T-helper 2 cell treated with Interferon-gamma antibody and Interleukin-4, amounts not matched to agents 100 ng/mL and 5 ng/mL, for 36 hours (primary cell): ENCODE data around the gene CDH18. TPM values are rescaled to one million over a fixed set of nuclear protein-coding genes. Genes with fewer than 3 reads are reported as not detected.

Experiments used
- intact Hi-C: fragments of 100-400 bp; cut with micrococcal nuclease; formaldehyde crosslinking; loops from one replicate; pipeline ENCODE4 v1.15.1; 2023
- total RNA-seq: library from RNA; stranded (reverse); gene quantifications from 2 replicates; pipeline ENCODE4 v1.2.3, GENCODE V29; 2022

Gene CDH18
- not detected in 2 replicates for total RNA-seq

DNA sequence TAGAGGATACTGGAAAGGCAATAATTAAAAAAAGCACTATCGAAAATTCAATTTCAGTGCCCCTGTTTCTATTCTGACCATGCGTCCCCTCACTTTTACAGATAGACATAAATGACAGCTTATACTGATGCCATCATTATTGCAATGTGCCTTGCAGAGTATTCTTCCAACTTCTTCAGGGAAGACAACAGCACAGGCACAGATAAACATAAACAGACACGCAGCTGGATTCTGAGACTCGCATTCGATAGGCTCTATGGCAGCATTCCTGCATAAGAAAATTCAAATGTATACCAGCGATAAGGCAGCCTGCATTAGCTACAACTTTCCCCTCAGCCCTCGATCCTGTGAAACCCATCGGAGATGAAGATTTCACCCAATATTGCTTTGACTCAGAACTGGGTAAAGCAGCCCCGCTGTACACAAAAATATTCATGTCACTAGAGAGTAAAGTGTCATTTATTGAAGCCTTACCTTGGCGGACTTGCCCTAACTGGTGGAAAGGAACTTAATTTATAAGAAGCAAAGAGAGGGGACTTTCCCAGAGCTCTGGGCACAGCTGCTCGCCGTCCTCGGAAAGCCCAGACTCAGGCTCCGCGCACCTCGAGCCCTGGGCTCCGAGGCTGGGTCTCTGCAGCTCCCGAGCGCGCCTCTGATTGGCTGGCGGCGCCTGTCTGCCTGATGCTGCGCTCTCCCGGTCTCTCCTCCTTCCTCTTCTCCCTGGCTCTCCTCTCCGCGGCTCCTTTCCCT, at the start of gene CDH18:
Gene CDH18, minus strand, starts transcription at position 589 of the 750 bp plus-strand sequence. CDS start 149,214 bp downstream, outside the sequence.
- intact Hi-C loops: no loop called here

DNA sequence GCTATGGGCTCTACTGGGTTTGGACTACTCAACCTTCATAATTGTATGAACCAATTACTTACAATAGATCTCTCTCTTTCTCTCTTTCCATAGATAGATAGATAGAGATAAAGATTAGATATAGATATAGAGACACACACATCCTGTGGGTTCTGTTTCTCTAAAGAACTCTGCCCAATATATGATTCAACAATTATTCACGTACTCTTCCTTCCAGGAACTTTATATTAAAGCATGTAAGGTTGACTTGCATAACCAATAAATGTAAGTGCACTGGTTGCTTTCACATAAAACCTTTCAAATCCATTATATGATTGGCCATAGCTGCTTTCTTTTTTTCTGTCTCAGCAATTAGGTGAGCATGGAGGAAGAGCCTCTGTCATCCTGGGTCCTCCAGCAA, 46.7 kb upstream of the CDH18 start:
- intact Hi-C loops: no loop called here

- intact Hi-C loops: no loop called here
These were observed 45.9 kb upstream of the CDH18 start for GRCh38 chr5:20033881-20034280.

DNA sequence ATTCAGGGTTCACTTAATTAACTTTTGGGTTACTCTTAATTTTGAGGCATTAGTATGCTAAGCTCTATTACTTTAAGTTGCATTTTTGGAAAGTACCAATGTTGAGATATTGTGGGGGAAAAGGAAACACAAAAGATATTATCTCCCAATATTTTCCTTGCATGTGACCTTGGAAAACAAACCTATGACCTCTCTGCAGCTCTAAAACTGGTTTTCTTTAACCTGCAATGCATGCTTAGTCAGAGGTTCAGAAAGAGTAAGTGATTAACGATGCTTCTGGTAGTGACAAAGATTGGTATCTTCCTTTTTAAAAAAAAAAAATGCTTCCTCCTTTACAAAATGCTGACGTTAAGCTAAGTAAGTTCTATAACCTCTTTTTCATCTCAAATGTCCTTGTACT, 44.9 kb upstream of the CDH18 start:
- intact Hi-C loops: no loop called here

DNA sequence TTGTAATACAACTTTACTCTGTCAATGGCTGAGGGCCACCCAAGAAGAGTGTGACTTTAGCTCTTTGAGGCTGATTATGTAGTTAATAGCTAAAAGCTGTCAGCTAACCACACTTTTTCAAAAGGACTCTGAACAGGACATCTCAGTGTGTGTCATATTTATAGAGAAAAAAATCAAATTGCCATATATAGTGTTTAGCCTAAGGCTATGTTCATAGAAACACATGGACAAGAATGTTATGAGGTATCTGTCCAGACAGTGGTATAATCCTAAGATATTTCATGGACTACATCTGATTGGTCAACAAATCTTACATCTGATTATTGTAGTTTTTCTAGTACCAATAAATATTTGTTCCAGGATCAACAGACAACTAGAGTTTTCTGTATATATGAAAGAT, 42.1 kb upstream of the CDH18 start:
- intact Hi-C loops: no loop called here

- intact Hi-C loops: no loop called here
These were observed 41.3 kb upstream of the CDH18 start for GRCh38 chr5:20029266-20029665.

DNA sequence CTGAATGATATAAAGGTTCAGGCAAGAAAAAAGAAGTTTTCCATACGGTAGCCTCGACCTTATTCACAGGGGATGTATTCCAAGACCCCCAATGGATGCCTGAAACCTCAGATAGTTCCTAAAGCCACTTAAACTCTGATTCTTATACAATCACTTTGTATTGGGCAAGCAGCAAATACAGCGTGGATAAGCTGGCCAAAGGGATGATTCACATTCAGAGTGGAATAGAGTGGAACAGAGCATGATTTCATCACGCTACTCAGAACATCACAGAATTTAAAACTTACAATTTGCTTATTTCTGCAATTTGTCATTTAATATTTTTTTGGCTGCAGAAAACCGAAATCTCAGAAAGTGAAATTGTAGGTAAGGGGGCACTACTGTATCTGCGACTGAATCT, 40.5 kb upstream of the CDH18 start:
- intact Hi-C loops: no loop called here

DNA sequence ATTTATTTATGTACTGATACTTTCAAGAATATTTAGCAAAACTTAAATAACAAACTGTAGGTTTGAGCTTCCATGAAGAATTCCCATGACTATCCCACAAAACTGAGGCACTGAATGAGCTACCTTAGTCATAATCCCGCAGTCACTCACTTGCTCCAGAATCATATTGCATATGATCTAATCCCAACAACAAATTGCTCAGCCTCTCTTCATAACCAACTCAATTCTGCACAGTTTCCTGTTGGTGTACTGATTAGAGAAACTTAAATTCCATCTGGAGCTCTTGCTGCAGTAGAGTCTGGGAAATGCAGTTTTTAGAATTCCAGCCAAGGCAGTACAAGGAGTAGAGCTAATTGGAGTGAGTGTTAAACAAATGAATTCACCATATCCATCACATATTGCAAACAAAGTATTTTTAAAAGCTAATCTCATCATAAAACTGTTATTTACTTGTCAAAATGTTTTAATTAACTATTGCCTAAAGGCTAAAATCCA, 35.7 kb upstream of the CDH18 start:
- intact Hi-C loops: no loop called here

DNA sequence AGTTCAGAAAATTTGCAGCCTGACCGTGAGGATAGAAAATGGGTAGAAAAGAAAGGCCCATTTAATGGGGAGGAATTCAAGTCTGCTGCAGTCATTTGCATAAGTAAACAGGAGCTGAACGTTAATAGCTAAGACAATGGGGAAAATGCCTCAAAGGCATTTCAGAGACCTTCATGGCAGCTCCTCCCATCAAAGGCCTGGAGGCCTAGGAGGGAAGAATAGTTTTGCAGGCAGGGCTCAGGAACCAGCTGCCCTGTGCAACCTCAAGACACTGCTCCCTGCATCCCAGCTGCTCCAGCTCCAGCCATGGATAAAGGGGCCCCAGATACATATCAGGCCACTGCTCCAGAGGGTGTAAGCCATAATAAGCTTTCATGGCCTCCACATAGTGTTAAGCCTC, 32.2 kb upstream of the CDH18 start:
- intact Hi-C loops: no loop called here

DNA sequence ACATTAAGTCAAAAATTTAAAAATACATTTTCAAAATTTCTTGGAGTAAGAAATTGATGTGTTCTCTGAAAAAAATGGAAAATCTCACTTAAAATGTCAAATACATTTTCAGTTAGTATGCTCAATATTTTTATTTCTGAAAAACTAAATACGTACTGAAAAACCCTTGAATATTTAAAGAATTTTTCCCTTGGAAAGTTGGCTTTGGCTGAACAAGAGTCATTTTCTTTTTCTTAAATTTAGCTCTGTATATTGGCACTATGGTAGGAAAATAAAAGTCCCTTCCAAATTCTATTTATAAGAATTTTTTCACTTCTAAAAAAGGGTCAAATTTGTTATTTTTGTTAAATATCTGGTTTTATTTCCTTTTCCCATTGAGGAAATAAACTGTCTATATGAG, 29.0 kb upstream of the CDH18 start:
- intact Hi-C loops: no loop called here

GRCh38 chr5:20000416-20000815, 12.4 kb upstream of the CDH18 start:
- intact Hi-C loops: no loop called here

GRCh38 chr5:19988457-19988856, 457 bp upstream of the CDH18 start:
- intact Hi-C loops: no loop called here

- intact Hi-C loops: no loop called here
These were observed 1.2 kb downstream of the CDH18 start for GRCh38 chr5:19986806-19987205.

DNA sequence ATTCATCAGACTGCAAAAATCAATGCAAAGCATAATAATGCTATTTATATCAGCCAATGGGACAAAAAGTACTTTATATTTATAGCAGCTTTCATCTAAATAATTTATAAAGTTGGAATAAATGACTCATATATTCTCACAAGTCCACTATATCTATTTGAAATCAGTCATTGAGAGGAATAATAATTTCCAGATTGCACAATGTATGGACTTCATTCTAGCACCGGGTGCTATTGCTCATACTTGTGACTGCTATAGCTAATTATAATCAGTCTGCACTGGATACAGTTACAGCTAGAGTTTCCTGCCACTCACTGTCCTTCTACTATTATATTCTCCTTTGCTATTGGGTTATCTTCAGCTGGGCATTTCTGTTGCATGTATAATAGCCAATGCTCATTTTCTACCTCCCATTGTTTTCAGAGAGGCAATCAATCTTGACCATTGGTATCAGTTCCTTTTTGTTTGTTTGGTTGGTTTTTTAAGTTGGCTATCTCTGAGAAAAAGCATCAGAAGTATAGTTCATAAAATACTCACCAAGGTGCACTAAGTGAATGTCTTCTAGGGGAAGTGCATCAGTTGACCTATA, 1.9 kb downstream of the CDH18 start:
- intact Hi-C loops: no loop called here

DNA sequence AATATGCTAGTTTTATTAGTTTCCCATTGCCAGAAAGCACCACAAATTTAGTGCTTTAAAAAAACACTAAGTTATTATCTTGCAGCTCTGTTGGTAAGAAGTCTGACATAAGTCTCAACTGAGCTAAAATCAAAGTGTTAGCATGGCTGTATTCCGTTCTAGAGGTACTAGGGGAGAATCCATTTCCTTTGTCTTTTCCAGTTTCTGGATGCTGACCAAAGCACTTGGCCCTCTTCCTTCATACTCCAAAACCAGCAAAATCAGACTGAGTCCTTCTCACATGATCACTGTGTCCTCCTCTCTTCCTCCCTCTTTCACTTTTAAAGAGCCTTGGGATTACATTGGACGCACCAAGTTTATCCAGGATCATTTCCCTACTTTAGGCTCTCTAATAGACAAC, 9.5 kb downstream of the CDH18 start:
- intact Hi-C loops: no loop called here

DNA sequence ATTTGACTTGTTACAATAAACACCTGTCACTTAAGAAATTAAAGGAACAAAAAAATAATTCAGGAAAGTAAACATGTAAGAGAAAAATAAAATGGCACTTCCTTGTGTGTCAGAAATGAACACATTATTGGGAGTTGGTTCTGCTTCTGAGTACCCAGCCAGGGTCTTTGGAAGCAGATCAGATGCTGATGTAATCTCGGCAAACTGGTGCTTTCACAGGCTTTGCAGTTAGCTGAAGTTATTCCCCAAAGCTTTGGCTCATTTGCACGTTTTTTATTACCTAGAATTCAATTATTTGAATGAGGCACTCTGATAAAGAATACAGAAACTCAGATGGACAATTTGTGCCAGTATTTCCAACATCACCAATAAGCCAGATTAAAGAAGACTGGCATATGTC, 10.9 kb downstream of the CDH18 start:
- intact Hi-C loops: no loop called here

DNA sequence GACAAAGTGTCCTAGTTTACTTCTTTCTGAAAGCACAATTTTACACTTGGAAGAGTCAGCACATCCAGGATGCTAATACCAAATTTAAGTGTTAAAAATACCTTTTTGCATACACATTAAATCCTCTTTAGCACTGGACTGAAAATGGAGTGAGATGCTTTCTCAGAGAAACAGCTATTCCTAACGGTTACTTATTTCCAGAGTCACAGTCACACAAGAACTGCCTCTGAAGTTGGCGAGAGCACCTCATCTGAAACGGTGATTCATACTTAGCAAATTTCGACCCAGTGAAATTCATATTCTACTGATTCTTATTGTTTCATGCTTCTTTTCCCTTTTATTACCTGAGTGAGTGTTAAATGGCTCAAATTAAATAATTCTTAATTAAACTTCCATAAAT, 12.2 kb downstream of the CDH18 start:
- intact Hi-C loops: no loop called here

- intact Hi-C loops: no loop called here
These were observed 27.5 kb downstream of the CDH18 start for GRCh38 chr5:19960451-19960850.

DNA sequence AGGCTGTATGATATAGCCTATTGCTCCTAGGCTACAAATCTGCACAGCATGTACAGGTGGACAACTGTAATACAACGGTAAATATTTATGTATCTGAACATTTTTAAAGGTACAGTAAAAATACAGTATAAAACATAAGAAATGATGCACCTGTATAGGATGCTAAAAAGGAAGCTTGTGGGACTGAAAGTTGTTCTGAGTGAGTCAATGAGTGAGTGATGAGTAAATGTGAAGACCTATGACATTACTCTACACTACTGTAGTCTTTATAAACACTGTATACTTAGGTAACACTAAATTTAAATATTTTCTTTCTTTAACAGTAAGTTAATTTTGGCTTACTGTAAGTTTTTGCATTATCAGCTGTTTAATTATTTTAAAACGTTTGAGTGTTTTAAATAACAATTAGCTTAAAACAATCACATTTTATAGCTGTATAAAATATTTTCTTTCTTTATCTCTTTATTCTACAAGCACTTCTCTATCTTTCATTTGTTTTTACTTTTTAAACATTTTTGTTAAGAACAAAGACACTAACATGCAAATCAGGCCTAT, 28.1 kb downstream of the CDH18 start:
- intact Hi-C loops: no loop called here

DNA sequence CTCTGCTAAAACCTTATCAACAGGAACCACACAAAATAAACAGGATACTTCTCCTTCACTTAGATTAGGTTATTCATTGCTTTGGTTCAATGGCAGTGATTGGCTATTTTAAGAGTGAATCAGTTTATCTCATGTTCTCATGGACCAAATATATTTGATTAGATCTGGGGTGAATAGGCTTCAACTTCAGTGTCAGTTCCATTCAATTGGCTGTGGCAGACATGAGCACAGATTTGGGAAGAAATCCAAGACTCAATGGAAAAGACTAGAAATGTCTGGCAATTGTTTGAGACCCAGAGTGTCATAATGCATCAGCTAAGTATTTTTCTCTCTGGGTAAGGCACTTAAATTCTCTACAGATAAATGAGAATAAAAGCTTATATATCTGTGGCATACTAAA, 37.1 kb downstream of the CDH18 start:
- intact Hi-C loops: no loop called here

DNA sequence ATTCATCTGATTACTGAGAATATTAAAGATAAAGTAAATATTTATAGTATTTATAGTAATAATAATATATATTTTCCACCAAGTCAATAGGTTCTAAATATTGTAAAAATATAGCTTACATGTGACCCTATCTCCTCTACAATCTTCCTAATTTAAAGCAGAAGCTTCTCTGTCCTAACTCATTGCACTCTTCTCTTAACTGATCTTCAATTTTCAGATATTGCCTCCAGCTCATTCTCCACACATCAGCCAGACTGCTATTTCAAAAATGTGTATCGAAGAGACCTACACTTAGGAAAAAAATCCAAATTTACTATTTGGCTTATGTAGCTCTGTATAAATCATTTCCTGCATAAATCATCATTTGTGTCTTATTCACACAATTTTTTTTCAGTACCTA, 47.8 kb downstream of the CDH18 start:
- intact Hi-C loops: no loop called here

DNA sequence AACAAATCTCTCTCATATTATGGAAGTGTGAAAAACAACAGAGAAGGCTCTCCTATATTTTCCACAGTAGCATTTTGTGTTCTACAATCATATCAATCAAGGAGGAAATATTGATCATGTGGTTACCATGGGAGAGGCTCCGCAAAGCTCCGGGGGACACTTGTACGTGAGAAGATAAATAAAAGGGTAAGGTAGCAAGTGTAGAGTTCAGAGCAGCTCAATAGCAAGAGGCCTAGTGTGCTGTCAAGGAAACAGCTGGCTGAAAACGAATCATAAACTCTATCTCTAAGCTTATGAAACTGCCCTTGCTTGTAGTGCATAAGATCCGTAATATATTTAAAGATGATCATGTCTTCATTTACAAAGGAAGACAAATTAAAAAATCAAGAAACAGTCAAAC, 57.5 kb downstream of the CDH18 start:
- intact Hi-C loops: no loop called here
